HG02763 (cell line): ENCODE data around the gene FUT3.
"Not testable (repeated sequence)": the region's sequence is repeated elsewhere in the genome, so short reads cannot be mapped to it uniquely, and the experiment has no call there.

ENCODE experiments used
- ATAC-seq: cut with Tn5 transposase; IDR thresholded peaks from one replicate; pipeline ENCODE4 v1.9.1; 2021; ENCODE audit warnings: mild to moderate bottlenecking, moderate library complexity; ENCODE audit not compliant: unreplicated experiment

FUT3 gene

DNA sequence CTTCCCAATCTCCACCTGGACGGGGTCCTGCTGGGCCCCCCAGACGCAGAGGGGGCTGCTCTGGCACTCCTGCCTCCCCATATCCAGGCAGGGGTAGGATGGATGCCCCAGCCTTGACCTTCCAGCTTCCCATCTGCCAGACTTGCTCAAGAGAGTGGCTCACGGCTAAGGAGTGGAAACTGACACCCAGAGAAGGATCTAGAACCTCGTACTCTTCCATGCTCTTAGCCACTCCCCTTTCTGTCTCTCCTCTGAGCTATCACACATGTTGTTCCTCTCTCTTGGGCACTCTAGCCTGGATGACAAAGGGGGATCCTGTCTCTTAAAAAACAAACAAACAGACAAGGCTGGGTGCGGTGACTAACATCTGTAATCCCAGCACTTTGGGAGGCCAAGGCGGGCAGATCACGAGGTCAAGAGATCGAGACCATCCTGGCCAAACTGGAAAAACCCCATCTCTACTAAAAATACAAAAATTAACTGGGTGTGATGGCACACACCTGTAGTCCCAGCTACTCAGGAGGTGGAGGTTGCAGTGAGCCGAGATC lies 31.2 kb upstream of the FUT3 start:
- no peak for ATAC-seq

DNA sequence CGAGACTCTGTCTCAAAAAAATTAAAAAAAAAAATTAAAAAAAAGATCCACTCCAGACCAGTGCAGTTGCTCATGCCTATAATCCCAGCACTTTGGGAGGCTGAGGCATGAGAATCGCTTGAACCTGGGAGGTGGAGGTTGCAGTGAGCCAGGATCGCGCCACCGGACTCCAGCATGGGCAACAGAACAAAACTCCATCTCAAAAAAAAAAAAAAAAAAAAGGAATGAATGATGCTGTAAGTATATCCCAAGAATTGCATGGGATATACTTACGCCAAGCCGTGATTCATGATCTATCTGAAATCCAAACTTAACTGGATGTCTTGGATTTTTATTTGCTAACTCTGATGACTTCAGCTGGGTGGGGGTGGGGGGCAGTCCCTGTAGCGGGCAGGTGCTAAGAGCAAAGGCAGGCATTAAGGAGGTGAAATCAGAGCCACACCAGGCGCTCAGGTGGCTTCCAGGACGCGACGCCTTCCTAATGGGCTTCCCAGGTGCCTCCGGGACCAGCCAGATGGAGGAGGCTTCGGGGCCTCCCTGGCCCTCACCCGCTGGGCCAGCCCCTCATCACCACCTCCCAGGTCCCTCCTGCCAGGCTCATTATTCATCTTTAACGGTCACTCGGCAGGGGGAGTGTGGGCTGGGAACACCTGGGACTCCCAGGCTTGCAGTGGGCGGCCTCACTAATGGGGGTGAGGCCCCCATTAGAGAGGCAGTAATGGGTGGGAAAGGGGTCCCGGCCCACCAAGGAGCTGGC lies 30.5 kb upstream of the FUT3 start:
- ATAC-seq = no peak

DNA sequence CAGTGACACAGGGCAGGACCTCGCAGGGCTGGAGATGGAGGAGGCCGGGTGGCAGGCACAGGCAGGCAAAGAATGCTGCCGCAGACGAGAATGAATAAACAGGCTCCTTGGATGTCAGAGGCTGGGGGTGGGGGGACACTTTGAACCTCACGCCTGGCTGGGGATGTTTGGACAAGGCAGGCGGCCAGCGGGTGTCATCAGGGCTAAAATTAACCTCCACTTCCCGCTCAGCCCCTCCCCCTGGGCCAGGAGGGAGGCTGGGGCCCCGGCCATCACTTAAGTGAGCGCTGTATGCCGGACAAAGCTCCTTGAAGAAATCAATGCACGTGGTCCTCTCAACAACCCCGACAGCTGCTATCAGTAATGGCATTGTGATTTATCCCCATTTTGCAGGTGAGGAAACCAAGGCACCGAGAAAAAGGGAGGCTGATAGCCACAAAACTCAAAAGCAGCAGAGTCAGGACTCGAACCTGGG lies 29.4 kb upstream of the FUT3 start:
- ATAC-seq = no peak

DNA sequence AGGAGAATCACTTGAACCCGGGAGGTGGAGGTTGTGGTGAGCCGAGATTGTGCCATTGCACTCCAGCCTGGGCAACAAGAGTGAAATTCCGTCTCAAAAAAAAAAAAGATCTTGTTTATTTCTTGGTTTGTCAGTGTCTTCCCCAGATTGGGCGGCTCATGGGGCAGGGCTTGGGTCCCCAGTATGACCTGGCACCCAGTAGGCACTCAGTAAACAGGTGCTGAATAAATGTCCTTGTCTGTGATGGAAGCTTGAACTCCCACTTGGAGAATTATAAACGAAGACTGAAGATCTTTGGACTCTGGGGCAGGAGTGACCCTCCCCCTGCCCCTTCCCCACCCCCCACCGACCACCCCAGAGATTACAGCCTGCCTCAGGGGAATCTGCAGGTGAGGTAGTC lies 28.9 kb upstream of the FUT3 start:
- ATAC-seq = no peak

DNA sequence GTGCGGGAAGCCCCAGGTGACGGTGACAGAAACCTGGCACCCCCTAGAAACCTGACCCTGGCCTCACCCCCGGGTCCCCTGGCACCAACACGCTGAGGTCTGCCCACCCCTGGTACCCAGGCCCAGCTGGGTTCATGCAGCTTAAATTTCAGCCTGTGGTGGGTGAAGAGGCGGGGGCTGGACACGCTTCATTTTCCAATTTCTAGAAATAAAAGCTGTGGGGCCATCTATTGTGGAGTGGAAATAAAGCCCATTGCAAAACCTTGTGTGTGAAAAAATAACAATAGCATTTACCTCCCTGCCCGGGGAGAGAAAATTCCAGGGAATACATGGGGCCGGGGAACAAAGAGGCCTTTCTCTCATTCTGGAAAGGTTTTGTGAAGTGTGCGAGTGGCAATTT lies 26.6 kb upstream of the FUT3 start:
- no peak for ATAC-seq

DNA sequence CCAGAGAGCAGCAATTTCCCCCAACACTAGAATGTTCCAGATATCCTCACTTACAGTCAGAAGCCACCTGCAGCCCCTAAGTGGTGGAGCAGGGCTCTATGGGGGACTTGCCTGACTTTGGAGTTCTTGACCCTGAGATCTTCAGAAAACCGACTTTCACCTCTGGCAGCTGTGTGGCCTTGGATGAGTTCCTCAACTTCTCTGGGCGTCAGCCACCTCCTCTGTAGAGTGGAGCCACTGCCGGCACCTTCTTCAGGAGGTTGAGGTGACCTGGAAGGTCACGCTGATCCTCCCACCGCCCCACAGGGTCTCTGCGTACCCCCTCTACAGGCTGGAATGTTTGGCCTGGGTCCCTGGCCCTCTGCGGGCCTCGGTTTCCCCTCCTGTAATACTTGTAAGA lies 26.2 kb upstream of the FUT3 start:
- no peak for ATAC-seq

DNA sequence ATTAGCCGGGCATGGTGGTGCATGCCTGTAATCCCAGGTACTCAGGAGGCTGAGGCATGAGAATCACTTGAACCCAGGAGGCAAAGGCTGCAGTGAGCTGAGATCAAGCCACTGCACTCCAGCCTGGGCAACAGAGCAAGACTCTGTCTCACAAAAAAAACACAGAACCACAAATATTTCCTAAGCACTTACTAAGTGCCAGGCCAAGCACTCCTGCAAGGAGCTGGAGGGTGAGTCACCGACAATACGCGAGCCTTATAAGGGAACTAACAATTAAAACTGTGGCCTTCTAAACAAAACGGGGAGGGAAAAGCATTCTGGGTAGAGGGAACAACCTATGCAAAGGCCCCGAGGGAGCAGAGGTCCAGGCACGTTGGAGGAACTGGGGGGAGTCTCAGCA lies 23.2 kb upstream of the FUT3 start:
- not testable (repeated sequence) for ATAC-seq

DNA sequence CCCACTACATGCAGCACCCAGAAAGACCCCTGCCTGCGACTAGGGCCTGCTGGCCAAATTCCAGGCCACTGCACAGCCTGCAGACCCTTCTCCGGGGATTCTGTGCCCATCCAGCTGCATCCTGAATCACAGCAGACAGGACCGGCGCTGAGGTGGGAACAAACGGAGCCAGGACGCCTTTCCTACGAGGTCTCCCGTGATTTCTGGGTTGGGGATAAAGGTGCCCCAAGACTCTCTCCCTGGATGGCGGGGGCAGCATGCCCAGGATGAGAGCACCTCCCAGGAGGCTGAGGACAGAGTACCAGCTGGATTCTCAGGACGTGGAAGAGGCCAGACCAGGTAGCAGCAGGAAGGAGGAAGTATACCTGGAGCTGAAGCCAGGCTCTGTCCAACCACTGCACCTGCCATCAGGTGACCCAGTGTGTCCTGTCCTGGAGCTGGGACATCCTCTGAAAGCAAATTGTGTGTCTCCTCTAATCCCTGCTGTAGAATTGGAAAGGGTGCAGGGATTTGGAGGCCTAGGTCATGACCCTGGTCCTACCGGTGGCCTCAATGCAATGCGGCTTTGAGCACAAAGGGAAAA lies 22.5 kb upstream of the FUT3 start:
- no peak for ATAC-seq

DNA sequence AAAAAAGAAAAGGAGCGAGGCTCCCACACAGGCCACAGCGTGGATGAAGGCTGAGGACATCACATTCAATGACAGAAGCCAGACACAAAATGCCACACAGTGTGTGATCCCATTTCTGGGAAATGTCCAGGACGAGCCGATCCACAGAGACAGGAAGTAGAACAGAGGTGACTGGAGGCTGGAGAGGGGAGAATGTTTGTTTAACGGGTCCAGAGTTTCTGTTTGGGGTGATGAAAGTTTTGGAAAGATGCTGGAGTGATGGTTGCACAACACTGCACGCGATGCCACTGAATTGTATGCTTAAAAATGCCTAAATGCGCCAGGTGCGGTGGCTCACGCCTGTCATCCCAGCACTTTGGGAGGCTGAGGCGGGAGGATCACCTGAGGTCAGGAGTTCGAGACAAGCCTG lies 19.7 kb upstream of the FUT3 start:
- no peak for ATAC-seq

DNA sequence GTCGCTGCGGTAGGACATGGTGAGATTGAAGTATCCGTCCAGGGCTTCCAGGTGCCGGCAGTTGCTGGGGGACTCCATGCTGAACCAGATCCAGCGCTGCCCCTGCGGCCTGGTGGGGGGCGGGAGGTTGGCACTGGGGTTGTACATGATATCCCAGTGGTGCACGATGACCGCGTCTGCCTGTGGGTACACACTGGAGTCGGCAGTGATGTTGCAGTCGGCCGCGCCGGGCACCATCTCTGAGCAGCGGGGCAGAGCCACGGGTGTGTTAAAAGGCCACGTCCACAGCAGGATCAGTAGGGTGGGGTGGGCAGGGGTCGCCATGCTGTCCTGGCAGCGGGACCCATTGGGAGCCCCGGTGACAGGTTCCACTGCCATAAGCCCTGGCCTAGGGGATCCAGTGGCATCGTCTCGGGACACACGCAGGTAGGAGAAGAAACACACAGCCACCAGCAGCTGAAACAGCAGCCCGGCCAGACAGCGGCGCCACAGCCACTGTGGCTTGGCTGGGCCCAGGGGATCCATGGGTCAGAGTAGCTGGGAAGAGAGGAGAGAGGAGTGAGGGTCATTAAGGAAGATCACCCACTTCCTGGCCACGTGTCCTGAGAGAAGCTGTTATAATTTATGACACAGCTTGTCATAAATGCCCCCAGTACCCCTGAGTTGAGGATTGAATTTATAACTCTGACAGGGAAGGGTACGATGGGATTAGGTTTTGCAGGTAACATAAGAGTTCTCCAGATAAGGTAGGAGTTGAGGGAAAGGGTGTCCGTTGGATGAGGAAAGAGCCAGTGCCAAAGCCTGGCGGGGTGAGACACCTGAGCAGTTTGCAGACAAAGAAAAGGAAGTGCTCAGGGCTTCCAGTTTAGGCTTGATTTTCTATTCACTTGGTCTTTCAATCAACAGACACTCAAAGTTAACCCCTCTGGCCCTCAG lies 16.2 kb upstream of the FUT3 start:
- no peak for ATAC-seq

DNA sequence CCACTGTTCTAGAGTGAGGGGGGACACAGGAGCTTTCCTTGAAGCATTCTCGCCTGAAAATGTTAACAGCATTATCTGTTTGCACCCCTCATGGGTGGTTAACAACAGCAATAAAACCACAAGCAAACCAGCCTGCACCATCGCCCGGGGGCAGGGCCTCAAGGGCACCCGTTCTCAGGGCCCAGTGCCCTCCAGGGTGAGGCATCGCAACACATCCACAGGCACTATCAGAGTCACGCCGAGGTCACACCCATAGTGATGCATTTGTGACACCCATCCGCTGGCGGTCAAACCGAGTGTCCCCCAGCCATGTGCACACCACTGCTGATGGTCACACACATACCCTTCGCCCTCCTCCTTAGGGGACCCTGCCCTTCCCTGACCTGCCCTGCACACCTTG lies 14.5 kb upstream of the FUT3 start:
- no peak for ATAC-seq

DNA sequence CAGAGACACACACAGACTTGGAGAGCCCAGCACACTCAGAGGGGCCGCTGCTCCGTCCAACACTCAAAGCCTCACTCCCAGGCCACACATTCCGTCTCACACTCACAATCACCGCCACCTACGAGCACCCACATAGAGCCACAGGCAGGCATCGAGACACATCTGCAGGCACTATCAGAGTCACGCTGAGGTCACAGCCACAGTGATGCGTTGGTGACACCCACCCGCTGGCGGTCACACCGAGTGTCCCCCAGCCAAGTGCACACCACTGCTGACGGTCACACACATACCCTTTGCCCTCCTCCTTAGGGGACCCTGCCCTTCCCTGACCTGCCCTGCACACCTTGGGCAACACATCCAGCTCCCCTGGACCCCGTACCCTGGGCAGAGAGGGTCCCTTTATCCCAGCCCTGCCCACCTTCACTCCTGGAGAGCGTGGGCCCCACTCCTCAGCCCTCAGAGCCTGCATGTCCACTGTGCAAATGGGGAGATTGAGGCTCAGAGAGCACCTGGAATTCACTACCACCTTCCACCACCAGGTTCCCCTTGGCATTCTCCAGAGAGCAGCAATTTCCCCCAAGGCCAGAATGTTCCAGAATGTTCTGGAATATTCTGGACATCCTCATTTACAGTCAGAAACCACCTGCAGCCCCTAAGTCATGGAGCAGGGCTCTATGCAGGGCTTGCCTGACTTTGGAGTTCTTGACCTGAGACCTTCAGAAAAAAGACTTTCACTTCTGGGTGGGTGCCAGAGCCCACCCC lies 13.7 kb upstream of the FUT3 start:
- no peak for ATAC-seq

DNA sequence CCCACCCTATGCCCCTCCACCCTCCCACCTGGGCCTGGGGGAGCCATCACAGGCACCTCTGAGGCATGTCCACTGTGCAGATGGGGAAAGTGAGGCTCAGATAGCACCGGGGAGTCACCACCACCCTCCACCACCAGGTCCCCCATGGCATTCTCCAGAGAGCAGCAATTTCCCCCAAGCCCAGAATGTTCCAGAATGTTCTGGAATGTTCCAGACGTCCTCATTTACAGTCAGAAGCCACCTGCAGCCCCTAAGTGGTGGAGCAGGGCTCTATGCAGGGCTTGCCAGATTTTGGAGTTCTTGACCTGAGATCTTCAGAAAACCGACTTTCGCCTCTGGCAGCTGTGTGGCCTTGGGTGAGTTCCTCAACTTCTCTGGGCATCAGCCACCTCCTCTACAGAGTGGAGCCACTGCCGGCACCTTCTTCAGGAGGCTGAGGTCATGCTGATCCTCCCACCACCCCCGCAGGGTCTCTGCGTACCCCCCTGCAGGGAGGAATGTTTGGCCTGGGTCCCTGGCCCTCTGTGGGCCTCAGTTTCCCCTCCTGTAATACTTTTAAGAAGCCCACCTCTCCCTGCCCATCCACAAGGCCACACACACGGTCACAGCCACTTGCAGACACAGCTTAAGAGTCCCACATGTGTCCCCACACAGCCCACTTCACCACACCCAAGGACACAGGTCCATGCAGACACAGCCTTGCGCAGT lies 12.9 kb upstream of the FUT3 start:
- no peak for ATAC-seq

DNA sequence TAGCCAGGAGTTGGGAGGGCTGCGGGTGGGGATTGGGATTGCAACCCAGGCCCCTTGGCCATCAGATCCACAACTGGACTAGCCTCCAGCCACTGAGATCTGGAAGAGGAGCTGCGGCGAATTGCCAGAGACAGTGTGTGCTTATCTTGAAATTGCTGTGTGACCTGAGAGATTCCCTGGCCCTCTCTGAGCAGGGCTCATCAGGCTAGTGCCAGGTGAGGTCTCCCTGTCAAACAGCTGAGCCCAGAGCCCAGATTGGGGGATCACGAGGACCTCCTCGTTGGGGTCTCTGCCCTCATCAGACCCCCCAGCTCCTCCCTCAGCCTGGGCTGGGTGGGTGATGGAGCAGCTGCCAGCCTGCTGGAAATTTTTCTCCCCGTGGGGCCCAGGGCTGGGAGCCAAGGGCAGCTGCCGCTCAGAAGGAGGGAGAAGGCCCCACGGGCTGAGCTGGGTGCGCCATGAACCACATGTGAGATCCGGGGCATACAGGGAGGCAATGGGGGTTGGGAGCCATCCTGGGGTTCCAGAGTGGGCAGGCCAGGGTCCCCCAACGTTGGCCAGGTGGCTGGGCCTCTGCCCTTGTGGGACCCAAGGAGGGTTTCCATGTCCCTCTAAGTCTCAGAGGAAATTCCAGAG lies 11.9 kb upstream of the FUT3 start:
- ATAC-seq = no peak

DNA sequence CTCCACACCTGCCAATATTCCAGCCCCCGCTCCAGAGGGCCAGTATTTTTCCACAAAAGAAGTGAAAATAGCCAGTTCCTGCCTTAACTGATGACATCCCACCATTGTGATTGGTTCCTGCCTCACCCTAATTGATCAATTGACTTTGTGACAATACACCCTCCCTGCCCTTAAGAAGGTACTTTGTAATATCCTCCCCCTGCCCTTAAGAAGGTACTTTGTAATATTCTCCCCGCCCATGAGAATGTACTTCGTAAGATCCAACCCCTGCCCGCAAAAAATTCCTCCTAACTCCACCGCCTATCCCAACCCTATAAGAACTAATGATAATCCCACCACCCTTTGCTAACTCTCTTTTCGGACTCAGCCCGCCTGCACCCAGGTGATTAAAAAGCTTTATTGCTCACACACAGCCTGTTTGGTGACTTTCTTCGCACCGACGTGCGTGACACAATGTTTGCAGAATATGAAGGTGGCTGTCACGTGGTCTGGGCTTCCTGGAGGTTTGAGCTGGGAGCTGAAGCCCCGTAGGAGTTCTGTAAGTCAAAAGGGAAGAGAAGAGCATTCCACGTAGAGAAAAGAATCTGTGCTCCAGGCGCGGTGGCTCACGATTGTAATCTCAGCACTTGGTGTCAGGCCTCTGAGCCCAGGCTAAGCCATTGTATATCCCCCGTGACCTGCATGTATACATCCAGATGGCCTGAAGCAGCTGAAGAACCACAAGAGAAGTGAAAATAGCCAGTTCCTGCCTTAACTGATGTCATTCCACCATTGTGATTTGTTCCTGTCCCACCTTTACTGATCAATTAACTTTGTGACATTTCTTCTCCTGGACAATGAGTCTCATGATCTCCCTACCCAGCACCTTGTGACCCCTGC lies 6.2 kb upstream of the FUT3 start:
- no peak for ATAC-seq

DNA sequence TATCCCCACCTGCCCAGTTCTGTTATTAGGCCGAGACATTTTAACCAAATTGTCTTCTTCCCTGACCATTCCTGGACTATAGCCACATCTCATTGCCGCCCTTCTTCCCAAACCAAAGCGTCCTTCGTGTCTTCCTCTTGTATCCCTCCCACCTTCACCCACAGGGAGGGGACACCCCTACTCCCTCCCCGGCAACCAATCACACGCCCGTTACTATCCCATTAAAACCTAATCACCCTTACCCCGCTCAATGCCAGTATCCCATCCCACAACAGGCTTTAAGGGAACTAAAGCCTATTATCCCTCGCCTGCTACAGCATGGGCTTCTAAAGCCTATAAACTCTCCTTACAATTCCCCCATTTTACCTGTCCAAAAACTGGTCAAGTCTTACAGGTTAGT lies 3.9 kb upstream of the FUT3 start:
- ATAC-seq = not testable (repeated sequence)

DNA sequence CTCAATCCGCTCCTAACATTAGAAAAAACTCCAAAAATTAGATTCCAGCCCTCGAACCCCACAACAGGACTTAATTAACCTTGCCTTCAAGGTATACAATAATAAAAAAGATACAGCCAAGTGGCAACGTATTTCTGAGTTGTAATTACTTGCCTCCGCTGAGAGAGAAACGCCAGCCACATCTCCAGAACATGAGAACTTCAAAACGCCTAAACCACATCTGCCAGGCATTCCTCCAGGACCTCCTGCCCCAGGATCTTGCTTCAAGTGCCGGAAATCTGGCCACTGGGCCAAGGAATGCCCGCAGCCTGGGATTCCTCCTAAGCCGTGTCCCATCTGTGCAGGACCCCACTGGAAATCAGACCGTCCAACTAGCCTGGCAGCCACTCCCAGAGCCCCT lies 2.9 kb upstream of the FUT3 start:
- ATAC-seq = not testable (repeated sequence)

DNA sequence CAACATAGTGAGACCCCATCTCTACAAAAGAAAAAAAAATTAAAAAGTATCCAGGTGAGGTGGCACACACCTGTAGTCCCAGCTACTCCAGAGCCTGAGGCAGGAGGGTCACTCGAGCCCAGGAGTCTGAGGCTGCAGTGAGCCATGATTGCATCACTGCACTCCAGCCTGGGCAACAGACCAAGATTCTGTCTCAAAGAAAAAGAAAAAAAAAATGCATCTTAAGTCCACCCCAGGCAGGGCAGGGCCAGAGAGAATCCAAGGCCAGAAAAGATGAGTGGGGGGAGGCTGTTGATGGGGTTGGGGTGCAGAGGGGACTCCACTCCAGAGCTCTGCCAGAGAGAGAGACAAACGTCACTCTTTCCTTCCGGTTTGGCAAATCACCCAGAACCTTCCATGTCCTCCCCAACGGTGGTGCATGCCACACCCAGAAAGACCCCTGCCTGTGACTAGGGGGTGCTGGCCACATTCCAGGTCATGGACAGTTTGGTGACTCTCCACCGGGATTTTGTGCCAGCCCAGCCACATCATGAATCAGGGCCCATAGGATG lies 431 bp downstream of the FUT3 start:
- no peak for ATAC-seq
